Urothelium cell line (cell line): ENCODE measurements around the gene EID2.

Experiments
- DNase-seq: peaks from one replicate; pipeline ENCODE4 v3.0.0; 2011; ENCODE audit warnings: low spot score, mixed read lengths
- FAIRE-seq: peaks from 2 replicates; lab custom pipeline; 2011; peaks lifted over from hg19 to GRCh38; lab: Jason Lieb, UNC

Gene EID2

GRCh38 chr19:39539518-39540332, at the start of gene EID2:
EID2 (minus strand) TSS chr19:39540161; CDS start chr19:39540079, 82 bp downstream.
- FAIRE-seq: peak; percentile 40
- DNase-seq: peak; percentile 95

- FAIRE-seq (no peak), DNase-seq (no peak)
Observed at GRCh38 chr19:39588066-39588465, 48.1 kb upstream of the EID2 start.

- no peak for DNase-seq
- FAIRE-seq: no peak
Observed at GRCh38 chr19:39587496-39587895, 47.5 kb upstream of the EID2 start.

- DNase-seq (no peak), FAIRE-seq (no peak)
Observed at GRCh38 chr19:39582891-39583625, 43.1 kb upstream of the EID2 start.

- no peak for DNase-seq
- FAIRE-seq: no peak
Observed at GRCh38 chr19:39582442-39582841, 42.5 kb upstream of the EID2 start.

GRCh38 chr19:39568604-39569003, 28.6 kb upstream of the EID2 start:
- DNase-seq (peak; percentile 57), FAIRE-seq (peak; percentile 32)

- FAIRE-seq: no peak
- DNase-seq: no peak
Observed at GRCh38 chr19:39566064-39566463, 26.1 kb upstream of the EID2 start.

- DNase-seq: peak; percentile 67
- FAIRE-seq: no peak
Observed at GRCh38 chr19:39563408-39563807, 23.4 kb upstream of the EID2 start.

- DNase-seq (no peak), FAIRE-seq (no peak)
Observed at GRCh38 chr19:39558624-39559117, 18.7 kb upstream of the EID2 start.

- FAIRE-seq (no peak), DNase-seq (no peak)
Observed at GRCh38 chr19:39557811-39558623, 18.1 kb upstream of the EID2 start.

GRCh38 chr19:39555883-39556282, 15.9 kb upstream of the EID2 start:
- FAIRE-seq (no peak), DNase-seq (no peak)

- DNase-seq (no peak), FAIRE-seq (no peak)
Observed at GRCh38 chr19:39554701-39555311, 14.8 kb upstream of the EID2 start.

- no peak for DNase-seq
- no peak for FAIRE-seq
Observed at GRCh38 chr19:39553082-39553652, 13.2 kb upstream of the EID2 start.

- FAIRE-seq: no peak
- no peak for DNase-seq
Observed at GRCh38 chr19:39550197-39550596, 10.2 kb upstream of the EID2 start.

GRCh38 chr19:39546599-39546998, 6.6 kb upstream of the EID2 start:
- DNase-seq: no peak

GRCh38 chr19:39544911-39545310, 5.0 kb upstream of the EID2 start:
- FAIRE-seq (no peak), DNase-seq (no peak)

More at GRCh38 chr19:39546599-39546998, 6.6 kb upstream of the EID2 start:
- FAIRE-seq: no peak

GRCh38 chr19:39544226-39544903, 4.4 kb upstream of the EID2 start:
- FAIRE-seq (no peak), DNase-seq (no peak)

- DNase-seq (no peak), FAIRE-seq (no peak)
Observed at GRCh38 chr19:39543477-39543857, 3.5 kb upstream of the EID2 start.

- DNase-seq (no peak), FAIRE-seq (no peak)
Observed at GRCh38 chr19:39542206-39542605, 2.2 kb upstream of the EID2 start.

- DNase-seq (no peak), FAIRE-seq (no peak)
Observed at GRCh38 chr19:39540333-39540673, 342 bp upstream of the EID2 start.
